T follicular helper cell (primary cell): ENCODE data around the gene IVNS1ABP.
"Not testable (repeated sequence)": the region's sequence is repeated elsewhere in the genome, so short reads cannot be mapped to it uniquely, and the experiment has no call there.

Experiments used
- DNase-seq: peaks from one replicate; pipeline ENCODE4 v3.0.0-alpha.2; 2020; ENCODE audit warnings: low read depth

Gene IVNS1ABP

DNA sequence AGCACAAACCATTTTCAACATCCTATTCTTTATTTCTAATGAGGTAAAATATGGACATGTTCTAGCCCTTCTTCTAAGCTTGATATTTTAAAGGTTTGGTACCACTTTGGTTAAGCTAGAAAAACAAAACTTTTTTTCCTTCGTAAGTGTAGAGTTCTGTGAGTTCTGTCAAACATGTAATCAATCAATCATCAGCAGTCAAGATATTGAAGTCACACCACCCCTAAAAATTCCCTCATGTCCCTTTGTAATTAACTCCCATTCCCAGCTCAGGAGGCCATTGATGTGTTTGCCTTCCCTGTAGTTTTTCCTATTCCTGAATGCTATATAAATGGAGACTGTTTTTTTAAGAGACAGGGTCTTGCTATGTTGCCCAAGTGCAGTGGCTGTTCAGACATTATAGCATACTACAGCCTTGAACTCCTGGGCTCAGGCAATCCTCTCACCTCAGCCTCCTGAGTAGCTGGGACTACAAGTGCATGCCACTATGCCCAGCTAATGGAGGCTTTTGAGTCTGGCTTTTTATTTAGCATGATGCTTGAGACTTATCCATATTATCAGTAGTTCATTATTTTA lies 23.0 kb downstream of the IVNS1ABP start:
- DNase-seq: no peak

DNA sequence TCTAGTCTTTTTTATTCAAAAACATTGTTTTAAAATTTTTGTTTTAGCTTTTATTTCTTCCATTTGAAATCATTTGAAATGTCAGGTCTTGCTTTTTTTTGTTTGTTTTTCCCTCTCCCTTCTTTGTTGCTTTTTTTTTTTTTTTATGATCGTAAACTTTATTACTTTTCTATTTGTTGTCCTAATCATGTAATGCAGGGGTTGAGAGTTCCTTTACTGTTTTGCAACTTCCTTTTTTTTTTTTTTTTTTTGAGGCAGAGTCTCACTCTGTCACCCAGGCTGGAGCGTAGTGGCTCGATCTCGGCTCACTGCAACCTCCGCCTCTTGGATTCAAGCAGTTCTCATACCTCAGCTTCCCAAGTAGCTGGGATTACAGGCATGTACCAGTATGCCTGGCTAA lies 24.8 kb downstream of the IVNS1ABP start:
- DNase-seq: no peak

DNA sequence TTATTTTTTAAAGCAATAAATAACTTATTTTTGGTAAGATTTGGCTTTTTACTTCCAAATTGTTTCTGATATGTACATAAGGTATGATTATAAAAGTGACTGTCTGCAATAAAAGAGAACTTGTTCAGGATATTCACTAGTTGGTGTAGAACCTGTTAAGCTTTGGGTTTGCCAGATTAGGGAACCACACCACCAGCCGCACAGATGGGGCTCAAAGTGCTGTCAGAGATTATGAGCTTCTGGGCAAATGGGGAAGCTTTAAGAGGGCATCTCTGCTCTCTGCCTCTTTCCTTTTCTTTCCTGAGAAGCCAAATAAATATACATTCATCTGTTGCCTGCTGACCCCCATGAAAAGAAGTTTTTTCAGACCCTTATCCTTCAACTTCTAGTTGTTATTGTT lies 25.4 kb downstream of the IVNS1ABP start:
- no peak for DNase-seq

DNA sequence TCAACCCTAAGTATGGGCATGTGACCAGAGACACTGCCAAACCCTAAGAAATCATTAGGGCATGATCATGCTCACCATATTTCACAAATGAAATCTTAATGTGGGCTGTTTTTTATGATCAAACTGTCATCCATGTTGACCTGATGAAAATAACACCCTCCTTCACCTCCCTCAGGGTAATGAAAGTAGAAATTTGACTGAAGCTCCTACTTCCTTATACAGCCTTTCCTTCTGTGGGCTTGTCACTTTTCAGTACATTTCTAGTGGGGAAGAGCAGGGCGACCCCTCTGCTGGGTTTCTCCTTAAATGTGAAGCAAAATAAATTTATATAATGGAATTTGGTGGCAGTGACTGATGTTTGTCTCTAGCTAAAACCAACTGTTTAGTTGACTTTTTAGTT lies 25.9 kb downstream of the IVNS1ABP start:
- no peak for DNase-seq

DNA sequence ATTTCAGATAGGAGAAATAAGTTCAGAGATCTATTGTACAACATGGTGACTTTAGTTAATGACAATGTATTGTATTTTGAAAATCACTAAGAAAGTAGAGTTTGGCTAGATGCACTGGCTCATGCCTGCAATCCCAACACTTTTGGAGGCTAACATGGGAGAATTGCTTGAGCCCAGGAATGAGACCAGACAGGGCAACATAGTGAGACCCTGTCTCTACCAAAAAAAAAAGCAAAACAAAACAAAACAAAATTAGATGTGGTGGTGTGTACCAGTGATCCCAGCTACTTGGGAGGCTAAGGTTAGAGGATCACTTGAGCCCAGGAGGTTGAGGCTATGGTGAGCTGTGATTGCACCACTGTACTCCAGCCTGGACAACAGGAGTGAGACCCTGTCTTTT lies 27.2 kb downstream of the IVNS1ABP start:
- DNase-seq: no peak

DNA sequence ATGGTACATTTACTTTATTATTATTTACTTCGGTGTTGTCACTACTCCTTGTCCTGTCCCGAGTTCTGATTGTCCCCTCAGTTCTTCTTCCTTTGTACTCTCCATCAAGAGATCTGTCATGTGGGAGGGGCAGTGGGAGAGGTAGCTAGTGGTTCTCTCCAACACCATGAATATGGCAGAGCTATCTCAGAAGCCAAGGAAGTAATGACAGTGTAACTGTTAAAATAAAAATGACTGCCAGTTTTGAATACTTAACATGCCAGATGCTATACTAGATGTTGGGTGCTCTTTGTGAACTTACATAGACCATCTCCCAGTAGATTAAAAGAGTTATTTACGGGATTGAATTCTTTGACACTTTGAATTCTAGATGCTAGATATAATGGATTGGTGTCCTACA lies 28.6 kb downstream of the IVNS1ABP start:
- no peak for DNase-seq

DNA sequence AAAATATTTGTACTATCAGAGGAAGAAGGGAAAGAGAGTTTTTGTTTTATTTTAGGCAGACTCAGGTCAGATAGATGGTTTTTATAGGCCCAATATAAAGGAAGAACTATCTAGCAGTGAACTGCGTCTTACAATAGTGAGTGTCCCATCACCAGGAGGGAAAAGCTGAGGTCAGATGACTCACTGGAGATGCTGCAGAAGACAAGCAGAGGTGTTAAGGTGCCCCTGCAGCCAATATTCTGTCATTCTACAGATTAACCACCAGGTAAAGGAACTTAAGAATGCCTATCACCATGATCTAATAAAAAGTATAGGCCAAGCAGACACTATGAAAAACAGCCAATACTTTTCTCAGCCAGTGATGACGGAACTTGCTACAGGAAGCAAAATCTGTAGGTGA lies 29.6 kb downstream of the IVNS1ABP start:
- no peak for DNase-seq

DNA sequence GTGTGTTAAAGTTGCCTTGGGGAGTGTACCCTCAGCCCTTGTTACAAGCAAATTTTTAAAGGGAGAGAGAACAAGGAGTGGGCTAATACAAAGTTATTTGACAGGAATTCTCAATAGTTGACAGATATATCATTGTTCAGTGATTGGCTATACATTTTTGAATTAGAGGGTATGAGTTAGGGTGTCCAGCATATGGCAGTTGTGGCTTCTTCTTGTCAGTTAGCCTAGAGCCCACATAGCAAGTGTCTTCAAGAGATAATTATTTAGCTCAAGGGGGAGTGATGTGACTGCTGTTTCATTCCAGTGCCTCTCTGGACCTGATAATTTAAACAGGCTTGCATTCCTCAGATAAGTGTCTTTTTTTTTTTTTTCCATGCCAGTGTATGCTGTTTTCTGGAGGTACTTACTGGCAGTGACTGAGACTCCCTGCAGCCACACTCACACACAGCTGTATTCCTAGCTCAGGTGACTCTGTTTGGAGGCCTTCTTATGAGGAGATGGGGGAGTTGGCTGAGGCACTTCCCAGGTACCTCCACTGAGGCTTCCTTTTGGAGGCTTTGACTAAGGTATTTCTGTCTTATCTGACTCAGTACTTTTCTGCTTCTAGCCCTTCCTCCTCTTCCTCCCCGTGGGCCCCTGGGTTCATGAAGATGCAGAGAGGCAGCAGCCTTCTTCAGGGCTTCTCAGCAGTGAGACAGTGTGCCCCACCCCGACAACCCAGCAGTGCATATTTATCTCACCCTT lies 32.3 kb downstream of the IVNS1ABP start:
- no peak for DNase-seq

DNA sequence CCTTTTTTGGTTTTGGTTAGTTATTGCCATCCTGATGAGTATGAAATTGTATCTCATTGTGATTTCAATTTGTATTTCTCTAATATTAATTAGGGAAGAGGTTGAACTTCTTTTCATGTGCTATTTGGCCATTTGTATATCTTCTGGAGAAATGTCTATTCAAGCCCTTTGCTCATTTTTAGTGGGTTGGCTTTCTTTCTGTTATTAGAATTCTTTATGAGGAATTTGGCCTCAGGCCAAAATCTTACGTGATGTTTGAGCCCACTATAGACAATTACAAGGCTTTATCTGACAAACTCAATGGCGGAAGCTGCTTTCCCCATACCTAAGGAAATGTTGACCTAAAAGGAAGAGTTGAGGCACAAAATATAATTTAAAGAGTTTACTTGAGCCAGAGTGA lies 32.9 kb downstream of the IVNS1ABP start:
- DNase-seq: no peak

DNA sequence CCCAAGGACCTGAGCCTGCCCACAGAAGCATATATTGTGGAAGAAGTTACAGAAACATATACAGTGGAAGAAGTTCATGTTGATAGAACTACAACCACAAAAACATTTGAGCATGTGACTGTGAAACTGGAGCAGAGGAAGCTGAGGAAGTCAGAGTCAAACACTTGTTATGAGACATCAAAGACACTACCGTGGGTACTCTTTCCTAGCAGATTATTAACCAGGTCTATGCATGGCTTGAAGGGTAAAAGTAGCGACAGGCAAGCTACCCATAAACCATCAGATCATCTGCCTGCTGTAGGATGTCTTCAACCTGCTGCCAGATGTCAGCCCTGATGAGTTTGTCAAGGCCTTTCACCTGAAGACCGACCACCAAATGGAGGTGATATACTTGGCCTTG lies 35.8 kb downstream of the IVNS1ABP start:
- peak; percentile 4 for DNase-seq

DNA sequence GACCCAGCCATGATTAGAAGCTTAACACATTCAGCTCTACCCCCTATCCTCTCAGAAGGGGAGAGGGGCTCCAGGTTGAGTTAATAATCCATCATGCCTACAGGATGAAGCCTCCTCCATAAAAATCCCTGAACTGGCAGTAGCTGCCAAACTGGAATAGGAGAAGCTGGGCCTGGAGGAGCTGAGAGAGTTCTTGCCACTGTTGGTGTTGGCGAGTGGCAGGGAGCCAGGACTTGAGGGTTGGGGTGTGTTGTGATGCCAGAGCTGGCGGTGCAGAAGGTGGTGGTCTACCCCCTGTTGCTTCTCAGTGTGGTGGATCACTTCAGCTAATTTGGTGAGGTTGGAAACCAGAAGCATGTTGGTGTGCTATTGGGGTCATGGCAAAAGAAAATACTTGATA lies 36.5 kb downstream of the IVNS1ABP start:
- no peak for DNase-seq

DNA sequence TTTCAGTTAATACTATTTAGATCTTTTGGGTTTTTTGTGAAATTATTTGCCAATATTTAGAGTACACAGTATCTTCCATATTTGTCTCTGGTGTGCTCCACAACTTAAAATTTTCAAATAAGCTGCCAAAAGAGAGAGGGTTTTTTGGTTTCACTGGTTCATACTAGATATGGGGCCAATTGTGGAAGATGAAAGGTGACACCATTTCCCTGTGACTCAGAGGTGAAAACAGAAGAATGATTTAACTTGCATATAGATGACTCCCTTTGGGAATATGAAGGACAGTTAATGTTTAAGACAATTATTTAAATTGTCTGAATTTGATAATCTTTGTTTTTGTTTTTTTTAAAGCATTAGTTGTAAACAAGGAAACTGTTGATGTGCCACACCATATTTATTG lies 37.5 kb downstream of the IVNS1ABP start:
- no peak for DNase-seq

DNA sequence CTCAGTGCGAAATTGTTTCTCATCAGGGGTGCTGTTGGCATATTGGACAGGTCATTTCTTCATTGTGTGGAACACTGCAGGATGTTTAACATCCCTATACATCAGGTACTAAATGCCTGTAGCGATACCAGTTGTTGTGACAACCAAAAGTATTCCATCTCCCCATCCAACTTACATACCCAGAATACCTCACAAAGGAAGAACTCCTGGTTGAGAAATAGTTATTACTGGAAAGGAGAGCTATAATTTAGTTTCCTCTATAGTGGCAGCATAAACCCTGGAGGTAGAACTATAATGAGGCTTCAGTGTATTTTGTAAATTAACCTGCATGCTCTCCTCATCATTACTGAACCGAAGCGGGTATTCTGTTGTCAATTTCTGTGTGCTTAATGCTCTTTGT lies 45.1 kb downstream of the IVNS1ABP start:
- DNase-seq: no peak

DNA sequence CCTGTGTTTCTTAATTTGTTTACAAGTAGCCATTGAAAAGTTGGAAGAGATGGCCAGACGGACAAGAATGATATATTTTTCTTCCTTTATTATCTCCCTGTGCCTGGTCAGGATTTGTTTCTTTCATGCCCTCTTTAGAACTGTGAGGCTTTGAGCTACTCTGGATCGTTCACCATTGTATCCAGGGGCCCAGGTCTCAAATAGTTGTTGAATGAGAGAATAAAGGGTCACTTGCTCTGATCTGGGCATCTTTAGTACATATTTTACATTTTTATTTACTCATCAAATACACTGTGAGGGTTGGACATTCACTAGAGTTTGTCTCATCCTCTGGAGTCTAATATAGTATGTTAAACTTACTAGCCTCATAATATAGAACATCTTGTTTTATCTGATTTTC lies 48.7 kb downstream of the IVNS1ABP start:
- DNase-seq: no peak

DNA sequence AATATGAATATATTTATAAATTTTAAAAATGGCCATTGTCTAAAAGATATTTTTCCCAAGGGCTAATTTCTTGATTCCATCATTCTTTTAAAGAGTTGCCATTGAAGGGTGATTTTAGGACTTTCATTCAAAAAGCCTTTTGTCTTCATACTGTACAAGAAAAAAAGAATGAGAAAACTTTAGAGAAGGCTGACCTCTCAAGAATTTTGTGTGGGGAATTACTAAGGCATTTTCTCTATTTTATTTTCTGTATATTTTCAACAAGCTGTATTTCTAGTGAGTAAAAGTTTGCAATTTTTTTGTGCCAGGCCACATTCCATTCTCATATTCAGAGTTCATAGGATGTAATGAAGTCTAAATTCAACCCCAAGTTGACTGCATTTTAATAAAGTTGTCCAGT lies 49.3 kb downstream of the IVNS1ABP start:
- no peak for DNase-seq

DNA sequence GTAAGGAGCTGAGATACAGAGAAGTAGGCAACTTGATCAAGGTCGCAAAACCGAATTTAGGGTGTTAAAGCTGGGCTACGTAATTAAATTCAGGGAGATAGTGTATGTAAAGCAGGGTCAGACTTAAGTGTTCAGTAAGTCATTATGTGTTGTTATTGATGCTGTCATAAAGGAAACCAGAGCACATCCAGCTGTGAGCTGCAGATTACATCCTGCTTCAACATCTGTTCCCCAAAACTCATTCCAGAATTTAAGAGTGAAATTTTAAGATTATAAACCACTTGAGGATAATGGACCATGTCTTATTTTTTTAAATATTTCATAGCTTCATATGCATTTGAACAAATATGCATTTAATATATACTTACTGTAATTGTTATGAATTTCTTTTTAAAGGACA lies 49.7 kb downstream of the IVNS1ABP start:
- DNase-seq: no peak

DNA sequence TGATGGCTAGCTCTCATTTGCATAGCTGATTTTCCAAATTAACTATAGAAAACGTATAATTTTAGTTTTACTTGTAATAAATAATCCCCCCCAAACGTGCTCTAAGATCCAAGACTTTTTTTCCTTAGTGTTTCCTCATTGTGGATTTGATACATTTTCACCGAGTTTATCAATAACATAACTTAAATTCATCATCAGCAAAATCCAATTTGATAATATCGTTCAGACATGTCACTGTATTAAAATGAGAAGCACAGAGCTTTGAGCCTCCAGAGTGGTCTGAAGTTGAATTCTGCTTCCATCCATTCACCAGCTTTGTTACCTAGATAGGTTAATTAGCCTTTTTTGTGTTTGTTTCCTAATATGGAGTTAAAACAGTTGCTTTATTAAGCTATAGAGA lies 51.7 kb downstream of the IVNS1ABP start:
- DNase-seq: no peak

DNA sequence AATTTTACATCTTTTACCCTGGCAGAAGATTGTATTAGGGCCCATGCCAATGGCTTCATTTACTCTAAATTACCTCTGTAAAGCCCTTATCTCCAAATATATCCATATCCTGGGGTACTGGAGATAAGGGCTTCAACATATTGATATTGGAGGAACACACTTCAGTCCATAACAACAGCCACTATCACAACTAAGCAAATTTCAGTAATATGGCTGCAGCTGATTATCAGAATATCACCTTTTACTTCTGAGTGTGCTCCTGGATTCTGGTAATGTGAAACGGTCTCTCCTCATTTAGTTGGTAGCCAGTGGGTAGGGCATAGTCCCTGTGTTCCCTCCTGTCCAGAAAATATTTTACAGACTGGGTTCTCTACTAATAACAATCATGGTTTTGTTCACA lies 53.3 kb downstream of the IVNS1ABP start:
- DNase-seq: no peak

DNA sequence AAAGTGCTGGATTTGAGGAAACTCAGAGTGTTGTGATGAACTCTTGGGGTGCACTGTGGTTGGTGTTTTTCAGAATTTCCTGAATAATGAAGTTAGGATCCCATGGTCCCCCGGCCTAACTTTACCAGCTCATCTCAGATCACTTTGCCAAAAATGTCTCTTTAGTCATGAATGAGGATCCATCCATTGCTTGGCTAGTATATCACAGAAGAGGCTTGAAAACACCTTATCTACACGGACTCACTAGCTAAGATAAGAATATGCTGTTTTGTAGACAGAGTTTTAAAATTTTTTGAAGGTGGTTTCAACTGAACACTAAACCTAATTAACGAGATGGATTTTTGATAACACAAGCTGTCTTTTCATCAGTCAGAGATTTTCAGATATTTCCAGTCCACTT lies 53.8 kb downstream of the IVNS1ABP start:
- no peak for DNase-seq

DNA sequence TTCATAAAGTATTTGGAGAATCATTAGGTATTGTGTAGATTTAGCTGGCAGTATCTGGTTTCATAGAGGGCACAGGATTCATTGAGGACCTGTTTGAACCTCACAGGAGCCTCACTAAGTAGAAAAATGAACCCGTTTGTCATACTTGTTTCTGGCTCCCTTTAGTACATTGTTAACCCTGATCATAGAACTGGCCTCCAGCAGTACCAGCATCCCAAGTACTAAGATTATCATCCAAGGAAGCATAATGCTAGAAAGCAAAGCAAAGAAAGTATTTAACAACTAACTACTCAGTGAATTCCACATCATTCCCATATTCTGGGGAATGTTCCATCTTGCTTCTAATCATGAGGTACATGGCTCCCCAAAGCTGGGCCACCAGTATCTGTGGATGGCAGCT lies 54.9 kb downstream of the IVNS1ABP start:
- DNase-seq: no peak

DNA sequence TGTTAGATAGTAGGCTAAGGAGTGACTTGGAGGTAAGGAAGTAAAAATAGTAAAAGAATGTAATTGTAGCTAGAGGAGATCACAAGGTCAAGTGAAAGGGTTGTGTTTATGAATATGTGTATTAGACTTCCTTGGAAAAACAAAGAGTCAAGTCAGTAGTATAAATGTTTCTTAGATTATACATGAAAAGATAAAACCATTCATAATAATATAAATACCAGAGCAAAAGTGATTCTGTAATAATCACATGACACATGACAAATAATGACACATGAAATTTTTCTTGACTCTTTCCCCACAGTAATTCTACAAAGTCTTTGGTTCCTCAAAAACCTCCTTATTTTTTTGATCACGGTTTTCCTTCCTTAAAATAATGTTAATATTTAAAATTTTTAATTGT lies 56.4 kb downstream of the IVNS1ABP start:
- DNase-seq: no peak

DNA sequence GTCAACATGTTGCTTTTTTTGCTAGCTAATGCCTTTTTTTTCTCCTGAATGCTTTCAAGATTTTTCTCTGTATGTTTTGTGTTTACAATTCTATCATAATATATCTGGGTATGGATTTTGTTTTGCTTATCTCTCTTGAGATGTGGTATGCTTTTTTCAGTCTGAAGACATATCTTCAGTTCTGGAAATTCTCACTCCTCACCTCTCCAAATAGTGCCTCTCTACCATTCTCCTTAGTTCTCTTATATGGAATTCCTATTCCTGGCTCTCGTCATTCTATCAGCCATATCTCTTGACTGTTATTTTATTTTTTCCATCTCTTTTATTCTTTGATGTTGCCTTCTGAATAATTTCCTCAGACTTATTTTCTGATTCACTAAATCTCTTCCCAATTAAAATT lies 58.4 kb downstream of the IVNS1ABP start:
- DNase-seq: no peak

DNA sequence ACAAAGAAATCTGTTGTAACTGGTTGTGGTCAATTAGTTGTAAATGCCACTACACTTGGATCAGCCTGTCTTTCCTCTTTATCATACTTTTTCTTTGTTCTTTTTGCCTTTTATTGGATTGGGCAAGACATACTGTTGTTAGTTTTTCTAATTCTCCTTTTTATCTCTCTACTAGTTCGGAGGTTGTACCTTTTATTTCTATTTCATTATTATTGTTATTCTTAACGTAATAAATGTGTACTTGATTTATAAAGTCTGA lies 59.2 kb downstream of the IVNS1ABP start:
- DNase-seq: no peak

DNA sequence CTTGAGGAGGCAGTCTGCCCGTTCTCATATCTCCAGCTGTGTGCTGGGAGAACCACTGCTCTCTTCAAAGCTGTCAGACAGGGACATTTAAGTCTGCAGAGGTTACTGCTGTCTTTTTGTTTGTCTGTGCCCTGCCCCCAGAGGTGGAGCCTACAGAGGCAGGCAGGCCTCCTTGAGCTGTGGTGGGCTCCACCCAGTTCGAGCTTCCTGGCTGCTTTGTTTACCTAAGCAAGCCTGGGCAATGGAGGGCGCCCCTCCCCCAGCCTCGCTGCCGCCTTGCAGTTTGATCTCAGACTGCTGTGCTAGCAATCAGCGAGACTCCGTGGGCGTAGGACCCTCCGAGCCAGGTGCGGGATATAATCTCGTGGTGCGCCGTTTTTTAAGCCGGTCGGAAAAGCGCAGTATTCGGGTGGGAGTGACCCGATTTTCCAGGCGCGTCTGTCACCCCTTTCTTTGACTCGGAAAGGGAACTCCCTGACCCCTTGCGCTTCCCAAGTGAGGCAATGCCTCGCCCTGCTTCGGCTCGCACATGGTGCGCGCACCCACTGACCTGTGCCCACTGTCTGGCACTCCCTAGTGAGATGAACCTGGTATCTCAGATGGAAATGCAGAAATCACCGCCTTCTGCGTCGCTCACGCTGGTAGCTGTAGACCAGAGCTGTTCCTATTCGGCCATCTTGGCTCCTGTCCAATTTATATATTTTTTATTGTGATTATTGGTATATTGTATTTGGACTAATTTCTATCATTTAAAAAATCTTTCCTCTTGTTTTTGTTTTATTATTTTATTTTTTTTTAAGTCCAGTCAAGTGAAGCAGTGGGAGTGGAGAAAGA lies 59.7 kb downstream of the IVNS1ABP start:
- not testable (repeated sequence) for DNase-seq
